Measurements from ENCODE around the gene PTPRS. TPM values are rescaled to one million over a fixed set of nuclear protein-coding genes. Genes with fewer than 3 reads are reported as not detected.
A peak's percentile ranks its signal among the peaks of the same experiment; 100 is the strongest.

PTPRS gene
- total RNA-seq, 1 donor from 2014 or later, result 1,064 TPM

- Mint-ChIP-seq H3K9me3 (ENCODE audit: unreplicated experiment) (peaks cover 29% of the 10 kb centered on the region), H3K4me3 (ENCODE audit: unreplicated experiment) (peak overlapping the region; percentile 85), H3K27me3 (ENCODE audit: unreplicated experiment) (peaks cover 44% of the 10 kb centered on the region), H3K27ac (ENCODE audit: unreplicated experiment) (peak overlapping the region; percentile 94), H3K4me1 (ENCODE audit: low read depth, unreplicated experiment) (peaks cover 30% of the 10 kb centered on the region), H3K36me3 (ENCODE audit: unreplicated experiment) (no peaks in the 10 kb centered on the region)
- no peak for TF ChIP-seq CTCF (IDR thresholded peaks at IDR 0.05; ENCODE audit: partially characterized antibody, unreplicated experiment)
- DNase-seq, result no peak
Observed at GRCh38 chr19:5294403-5295160, 46.0 kb downstream of the PTPRS start.

GRCh38 chr19:5293612-5294378, 46.8 kb downstream of the PTPRS start:
- DNase-seq, result peak; percentile 85
- peaks cover 33% of the 10 kb centered on the region for H3K9me3 Mint-ChIP-seq (ENCODE audit: unreplicated experiment)

GRCh38 chr19:5292822-5293611, 47.6 kb downstream of the PTPRS start:
- Mint-ChIP-seq H3K27me3 (ENCODE audit: unreplicated experiment) (peaks cover 44% of the 10 kb centered on the region), H3K4me1 (ENCODE audit: low read depth, unreplicated experiment) (peaks cover 42% of the 10 kb centered on the region), H3K36me3 (ENCODE audit: unreplicated experiment) (no peaks in the 10 kb centered on the region), H3K9me3 (ENCODE audit: unreplicated experiment) (peaks cover 35% of the 10 kb centered on the region), H3K27ac (ENCODE audit: unreplicated experiment) (peak overlapping the region; percentile 94), H3K4me3 (ENCODE audit: unreplicated experiment) (peak overlapping the region; percentile 85)
- TF ChIP-seq CTCF (IDR thresholded peaks at IDR 0.05; ENCODE audit: partially characterized antibody, unreplicated experiment), result no peak
- peak; percentile 81 for DNase-seq

More at GRCh38 chr19:5293612-5294378, 46.8 kb downstream of the PTPRS start:
- H3K27ac Mint-ChIP-seq (ENCODE audit: unreplicated experiment), result peak overlapping the region; percentile 94
- peaks cover 45% of the 10 kb centered on the region for H3K27me3 Mint-ChIP-seq (ENCODE audit: unreplicated experiment)
- H3K4me1 Mint-ChIP-seq (ENCODE audit: low read depth, unreplicated experiment), result peaks cover 37% of the 10 kb centered on the region
- peak overlapping the region; percentile 85 for H3K4me3 Mint-ChIP-seq (ENCODE audit: unreplicated experiment)
- TF ChIP-seq CTCF (IDR thresholded peaks at IDR 0.05; ENCODE audit: partially characterized antibody, unreplicated experiment), result no peak
- no peaks in the 10 kb centered on the region for H3K36me3 Mint-ChIP-seq (ENCODE audit: unreplicated experiment)

- no peak for DNase-seq
- peaks cover 46% of the 10 kb centered on the region for H3K4me1 Mint-ChIP-seq (ENCODE audit: low read depth, unreplicated experiment)
Observed at GRCh38 chr19:5292453-5292821, 48.2 kb downstream of the PTPRS start.

More at GRCh38 chr19:5292453-5292821, 48.2 kb downstream of the PTPRS start:
- peaks cover 36% of the 10 kb centered on the region for H3K9me3 Mint-ChIP-seq (ENCODE audit: unreplicated experiment)
- H3K36me3 Mint-ChIP-seq (ENCODE audit: unreplicated experiment), result no peaks in the 10 kb centered on the region
- no peak for TF ChIP-seq CTCF (IDR thresholded peaks at IDR 0.05; ENCODE audit: partially characterized antibody, unreplicated experiment)
- peaks cover 47% of the 10 kb centered on the region for H3K27me3 Mint-ChIP-seq (ENCODE audit: unreplicated experiment)
- peak overlapping the region; percentile 88 for H3K27ac Mint-ChIP-seq (ENCODE audit: unreplicated experiment)
- peak overlapping the region; percentile 78 for H3K4me3 Mint-ChIP-seq (ENCODE audit: unreplicated experiment)

Measured in glutamatergic neuron (in vitro differentiated cells).